ENCODE measurements around the gene WIPF3.
"Not testable (repeated sequence)": the region's sequence is repeated elsewhere in the genome, so short reads cannot be mapped to it uniquely, and the experiment has no call there.

WIPF3 gene

DNA sequence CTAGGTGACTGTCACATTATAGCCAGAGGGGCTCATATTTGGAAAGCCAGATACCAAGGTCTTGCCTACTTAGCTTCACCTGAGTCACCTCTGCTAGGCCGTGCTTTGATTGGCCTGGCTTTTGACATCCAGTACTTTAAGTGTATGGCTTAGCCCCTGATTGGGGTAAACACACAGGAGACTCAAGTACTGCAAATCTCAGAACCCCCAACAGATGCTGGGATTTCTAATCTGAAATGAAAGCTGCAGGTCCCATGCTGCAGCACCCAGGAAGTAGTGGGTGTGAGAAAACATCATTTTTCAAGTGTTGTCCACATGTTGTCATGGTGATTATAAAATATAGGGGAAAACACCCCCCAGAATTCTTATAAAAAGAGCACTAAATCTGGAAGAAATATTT, 76.2 kb downstream of the WIPF3 start:
- DNase-seq: no peak

DNA sequence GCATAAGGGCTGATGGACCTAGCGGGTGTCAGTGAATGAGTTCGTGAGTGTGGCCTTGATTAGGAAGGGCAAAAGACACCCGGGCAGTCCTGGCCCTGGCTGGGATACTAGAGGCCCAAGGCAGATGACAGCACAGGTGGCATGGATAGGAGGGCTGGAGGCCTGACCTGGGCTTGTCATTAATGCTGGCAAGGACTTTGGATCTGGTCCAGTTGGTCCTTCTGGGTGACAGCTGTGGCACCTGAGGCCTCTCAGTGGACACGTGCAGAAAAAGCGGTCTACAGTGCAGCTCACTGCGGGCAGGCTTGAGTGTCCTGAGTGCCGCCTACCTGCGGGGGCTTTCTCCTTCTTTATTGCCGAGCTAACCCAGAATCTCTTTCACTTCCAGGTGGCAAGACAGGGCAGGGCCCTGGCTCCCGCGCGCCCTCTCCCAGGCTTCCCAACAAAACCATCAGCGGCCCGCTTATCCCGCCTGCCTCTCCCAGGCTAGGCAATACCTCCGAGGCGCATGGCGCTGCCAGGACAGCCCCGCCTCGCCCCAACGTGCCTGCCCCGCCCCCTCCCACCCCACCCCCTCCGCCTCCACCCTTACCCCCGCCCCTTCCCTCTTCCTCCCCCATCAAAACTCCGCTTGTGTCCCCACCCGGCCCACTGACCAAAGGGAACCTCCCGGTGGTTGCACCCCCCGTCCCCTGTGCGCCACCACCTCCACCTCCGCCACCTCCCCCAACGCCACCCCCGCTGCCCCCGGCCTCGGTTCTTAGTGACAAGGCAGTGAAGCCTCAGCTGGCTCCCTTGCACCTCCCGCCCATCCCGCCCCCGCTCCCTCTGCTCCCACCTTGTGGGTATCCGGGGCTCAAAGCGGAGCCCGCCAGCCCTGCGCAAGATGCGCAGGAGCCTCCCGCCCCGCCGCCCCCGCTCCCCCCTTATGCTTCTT, 77.4 kb downstream of the WIPF3 start:
- DNase-seq: no peak

DNA sequence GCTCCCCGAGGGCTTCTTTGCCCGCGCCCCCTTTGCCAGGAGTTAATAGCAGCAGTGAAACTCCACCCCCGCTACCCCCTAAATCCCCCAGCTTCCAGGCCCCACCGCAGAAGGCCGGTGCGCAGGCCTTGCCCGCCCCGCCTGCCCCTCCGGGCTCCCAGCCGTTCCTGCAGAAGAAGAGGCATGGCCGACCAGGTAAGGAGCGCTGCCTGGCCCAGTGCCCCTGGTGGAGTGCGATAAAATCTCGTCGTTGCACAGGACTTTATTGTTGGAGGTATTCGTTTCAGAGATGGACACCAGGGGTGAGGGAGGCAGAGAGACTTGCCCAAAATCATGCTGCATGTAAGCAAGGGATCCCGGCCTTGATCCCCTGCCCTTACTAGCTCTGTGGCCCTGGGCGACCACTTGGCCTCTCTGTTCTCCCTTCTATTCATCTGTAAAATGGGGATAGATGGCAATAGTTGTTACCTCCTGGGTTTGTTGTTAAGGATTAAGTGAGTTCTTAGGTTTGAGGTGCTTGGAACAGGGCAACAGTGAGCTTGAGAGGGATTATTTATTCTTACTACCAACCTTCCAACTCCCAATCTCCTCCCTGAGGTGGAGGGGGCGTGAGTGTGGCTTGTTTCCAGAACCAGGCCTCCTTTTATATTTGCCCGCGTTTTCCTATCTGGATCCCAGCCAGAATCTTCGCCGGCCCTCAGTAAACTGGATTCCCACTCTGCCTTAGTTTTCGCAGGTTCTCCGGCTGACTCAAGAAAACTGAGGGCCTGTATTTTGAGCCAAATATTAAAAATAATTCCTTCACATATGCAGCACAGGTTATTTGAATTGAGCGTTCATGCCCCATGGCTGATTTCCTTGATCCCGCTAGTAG, 78.3 kb downstream of the WIPF3 start:
- no peak for DNase-seq

DNA sequence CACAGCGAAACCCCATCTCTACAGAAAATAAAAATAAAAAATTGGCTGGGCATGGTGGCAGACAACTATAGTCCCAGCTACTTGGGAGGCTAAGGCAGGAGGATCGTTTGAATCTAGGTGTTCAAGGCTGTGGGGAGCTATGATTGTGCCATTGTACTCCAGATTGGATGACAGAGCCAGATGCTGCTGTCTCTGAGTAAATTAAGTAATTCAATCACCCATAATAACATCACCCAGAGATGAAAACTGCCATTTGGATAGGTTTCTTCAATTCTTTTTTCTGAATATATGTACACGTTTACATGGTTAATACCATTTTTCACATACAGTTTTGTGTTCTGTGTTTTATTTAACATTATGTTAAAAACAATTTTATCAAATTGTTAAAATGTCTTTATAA, 79.3 kb downstream of the WIPF3 start:
- DNase-seq: no peak

DNA sequence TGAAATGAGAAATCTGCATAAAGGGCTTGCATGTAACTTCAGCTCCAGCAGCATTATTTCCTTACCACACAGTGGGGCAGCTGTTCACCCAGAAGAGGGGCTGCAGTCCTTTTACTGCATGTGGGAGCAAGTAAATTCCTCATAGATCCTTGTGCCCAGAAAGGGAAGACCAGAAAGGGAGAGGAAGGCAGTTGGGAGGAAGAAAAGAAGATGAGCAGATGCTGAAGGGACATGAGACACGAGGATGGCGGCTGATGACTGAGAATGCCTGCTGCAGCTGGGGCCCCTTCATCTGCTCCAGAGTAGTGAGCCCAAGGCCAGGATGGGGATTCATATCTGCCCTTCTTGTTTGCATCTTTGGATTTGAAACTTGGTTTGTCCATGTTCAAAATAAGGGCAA, 80.5 kb downstream of the WIPF3 start:
- no peak for DNase-seq

DNA sequence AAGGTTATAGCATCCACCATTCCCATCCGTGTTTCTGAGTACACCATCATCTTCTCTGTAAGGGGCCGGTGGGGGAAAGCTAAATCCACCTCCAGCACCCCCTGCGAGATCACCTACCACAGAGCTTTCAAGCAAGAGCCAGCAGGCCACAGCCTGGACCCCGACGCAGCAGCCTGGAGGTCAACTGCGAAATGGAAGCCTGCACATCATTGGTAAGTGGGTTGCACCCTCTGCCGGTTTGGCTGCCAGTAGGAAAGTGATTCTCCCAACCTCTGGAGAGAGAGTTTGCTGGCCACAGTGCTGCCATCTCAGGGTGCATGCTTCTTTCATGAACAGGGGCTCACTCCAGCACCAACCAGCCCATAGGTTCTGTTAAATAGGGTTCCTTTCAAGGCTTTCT, 81.7 kb downstream of the WIPF3 start:
- DNase-seq: no peak

DNA sequence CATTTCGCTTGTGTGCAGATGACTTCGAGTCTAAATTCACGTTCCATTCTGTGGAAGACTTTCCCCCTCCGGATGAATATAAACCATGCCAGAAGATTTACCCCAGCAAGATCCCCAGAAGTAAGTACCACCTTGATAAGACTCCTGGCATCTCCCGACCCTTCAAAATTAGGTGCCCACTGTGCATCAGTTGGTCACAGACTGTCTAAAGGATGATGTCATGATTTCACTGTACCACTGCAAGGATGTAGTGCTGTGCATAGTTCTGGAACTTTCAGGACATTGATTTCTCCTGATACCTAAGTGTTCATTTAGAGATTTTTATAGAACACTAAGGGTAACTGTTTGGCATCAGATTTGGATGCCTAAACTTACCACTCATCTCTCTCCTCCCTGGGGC, 83.0 kb downstream of the WIPF3 start:
- DNase-seq: no peak

DNA sequence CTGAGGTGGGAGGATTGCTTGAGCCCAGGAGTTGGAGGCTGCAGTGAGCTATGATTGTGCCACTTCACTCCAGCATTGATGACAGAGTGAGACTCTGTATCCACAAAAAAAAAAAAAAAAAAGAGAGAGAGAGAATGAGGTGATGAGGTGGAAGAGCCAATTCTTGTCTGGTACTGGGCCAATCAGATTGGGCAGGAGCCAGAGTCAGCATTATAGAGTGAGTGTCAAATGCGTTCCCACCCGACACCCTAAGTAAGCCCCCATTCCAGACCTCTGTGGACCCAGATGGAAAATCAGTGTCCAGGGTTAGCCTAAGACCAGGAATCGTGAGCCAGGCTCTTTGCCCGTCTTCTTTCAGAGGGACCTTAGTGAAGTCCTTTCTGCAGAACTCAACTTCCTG, 83.9 kb downstream of the WIPF3 start:
- DNase-seq: no peak

DNA sequence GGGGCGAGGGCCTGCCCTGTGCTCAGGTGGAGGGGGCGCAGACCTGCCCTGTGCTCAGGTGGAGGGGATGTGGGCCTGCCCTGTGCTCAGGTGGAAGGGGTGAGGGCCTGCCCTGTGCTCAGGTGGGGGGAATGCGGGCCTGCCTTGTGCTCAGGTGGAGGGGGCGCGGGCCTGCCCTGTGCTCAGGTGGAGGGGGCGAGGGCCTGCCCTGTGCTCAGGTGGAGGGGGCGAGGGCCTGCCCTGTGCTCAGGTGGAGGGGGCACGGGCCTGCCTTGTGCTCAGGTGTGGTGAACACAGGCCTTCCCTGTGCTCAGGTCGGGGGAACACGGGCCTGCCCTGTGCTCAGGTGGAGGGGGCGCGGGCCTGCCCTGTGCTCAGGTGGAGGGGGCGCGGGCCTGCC, 84.5 kb downstream of the WIPF3 start:
- not testable (repeated sequence) for DNase-seq

DNA sequence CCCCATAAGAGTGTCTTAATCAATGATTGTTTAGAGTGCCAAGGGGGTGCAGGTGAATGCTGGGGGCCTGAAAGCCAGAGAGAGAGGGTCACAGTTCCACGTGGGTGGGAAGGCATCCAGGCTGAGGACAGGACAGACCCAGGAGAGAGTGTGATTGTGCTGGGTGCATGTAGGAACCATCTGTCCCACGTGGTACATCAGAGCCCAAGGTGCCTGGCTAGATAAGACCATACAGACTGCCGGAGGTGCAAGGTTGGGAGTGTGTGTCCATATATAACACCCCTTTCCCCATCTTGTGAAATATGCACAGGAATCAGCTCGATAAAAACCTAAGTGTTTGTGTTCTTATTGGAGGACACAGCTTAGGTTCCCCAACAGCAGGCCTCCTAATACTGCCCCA, 85.5 kb downstream of the WIPF3 start:
- no peak for DNase-seq

DNA sequence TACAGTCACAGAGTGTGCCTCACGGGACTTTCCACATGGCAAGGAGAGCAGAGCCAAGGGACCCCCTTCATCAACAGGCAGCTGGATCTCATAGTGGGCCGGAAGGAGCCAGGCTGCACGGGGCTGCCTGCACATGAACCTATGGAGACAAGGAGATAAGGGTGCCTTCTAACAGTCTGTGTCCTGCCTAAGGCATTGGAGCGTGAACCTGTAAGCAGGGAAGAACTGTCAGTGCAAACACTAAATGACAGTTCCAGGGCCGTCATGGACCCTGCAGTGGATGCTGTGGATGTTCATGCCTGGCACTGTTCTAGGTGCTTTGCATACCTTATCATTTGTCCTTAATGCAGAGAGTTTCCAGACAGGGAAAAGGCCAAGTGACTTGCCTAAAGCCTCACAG, 85.9 kb downstream of the WIPF3 start:
- no peak for DNase-seq

DNA sequence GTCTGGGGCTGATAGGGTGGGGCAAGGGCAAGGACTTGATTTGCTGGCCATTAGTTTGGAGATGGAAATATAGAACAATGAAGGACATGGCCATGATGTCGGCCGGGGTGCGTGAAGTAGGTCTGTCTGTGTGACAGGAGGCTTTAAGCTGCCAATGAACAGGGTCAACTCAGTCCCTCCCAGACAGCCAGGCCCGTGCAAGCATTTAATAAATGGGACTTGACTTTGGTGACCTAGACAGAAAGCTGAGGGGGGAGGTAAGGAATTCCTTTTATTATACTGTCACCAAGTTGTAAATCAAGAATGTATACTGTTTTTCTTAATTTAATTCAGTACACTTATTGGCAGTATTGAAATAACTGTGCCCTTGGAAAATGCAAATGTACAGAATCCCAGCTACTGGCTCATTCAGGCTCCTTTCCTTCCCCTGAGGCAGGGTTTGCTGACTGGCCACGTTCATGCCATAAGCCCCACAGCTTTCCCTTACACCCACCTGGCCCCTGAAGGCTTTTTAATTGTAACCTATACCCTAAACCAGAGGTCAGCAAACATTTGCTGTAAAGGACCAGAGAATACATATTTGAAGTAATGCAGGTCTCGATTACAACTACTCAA, 87.2 kb downstream of the WIPF3 start:
- no peak for DNase-seq

DNA sequence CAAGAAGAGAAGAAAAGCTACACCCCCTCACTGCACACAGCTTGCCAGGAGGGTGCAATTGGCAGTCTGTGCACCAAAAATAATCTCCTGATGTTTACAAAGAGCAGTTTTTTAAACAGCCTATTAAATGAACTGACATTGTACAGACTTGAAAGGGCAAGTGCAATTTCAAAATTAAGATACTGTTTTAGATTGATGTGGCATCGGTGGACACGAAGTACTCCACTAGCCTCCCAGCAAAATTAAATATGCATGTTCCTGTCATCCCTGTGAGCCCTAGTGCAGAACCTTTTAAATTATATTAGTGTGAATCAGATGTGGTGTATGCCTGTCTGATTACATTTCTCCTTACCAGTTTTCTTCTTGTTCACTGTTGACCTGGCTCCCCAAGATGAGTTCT, 87.9 kb downstream of the WIPF3 start:
- DNase-seq: no peak

DNA sequence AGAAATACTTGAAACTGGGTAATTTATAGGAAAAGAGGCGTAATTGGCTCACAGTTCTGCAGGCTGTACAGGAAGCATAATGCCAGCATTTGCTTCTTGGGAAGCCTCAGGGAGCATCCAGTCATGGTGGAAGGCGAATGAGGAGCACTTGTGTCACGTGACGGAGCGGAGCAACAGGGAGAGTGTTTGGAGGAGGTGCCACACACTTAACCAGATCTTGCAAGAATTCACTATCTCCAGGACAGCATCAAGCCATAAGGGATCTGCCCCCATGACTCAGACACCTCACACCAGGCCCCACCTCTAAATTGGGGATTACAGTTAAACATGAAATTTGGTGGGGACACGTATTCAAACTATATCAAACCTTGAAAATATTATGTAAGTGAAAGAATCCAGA, 89.3 kb downstream of the WIPF3 start:
- no peak for DNase-seq

DNA sequence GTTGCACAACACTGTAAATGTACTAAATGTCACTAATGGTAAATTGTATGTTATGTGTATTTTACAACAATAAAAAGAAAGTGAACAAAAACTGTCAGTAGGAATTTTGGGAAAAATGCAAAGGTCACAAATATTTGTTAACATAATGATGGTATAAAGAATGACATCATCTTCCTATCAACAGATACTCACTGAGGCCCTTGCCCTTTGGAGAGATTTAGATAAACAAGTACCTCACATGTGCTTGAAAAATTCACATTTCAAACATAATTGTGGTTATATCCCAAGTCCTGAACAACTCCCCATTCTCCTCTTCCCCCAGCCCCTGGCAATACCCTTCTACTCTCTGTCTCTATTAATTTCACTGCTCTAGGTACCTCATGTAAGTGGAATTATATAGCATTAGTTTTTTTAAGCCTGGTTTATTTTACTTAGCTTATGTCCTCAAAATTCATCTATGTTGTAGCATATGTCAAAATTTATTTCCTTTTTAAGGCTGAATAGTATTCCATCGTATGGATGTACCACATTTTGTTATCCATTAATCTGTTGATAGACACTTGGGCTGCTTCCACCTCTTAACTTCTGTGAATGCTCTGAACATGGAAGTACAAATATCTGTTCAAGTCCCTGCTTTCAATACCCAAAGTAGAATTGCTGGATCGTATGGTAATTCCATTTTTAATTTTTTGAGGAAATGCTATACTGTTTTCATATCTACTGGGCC, 90.5 kb downstream of the WIPF3 start:
- no peak for DNase-seq

DNA sequence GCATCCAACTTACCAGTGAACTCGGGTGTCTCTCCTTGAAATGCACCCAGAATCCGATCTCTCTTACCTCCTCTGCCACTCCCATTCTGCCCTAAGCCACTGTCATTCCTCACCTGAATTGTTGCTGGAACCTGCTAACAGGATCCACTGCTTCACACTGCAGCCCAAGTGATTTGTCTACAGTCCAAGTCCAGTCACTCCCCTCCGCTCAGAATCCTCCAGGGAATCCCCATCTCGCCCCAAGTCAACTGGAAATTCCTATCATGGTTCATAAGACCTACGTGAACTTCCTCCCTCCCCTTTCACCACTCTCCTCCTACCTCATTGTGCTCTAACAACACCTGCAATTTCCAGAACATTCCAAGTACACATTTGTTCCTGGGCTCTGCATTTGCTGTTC, 92.0 kb downstream of the WIPF3 start:
- DNase-seq: no peak

DNA sequence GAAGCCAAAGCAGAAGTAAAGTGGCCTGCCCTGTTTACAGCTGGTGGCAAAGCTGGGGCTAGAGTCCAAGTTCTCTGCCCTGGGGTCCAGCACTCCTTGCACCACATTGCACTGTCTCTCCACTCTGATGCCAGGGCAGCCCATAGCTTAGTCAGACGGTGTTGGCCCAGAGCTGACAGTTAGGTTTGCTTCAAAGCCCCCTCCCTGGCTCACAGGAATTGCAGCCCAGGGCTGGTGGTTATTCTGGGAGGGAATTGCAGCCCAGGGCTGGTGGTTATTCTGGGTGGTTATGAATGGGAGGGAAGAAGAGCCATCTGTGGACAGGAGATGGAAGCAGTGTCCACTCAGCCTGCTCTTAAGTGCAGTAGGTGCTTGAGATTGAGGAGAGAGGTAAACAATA, 94.4 kb downstream of the WIPF3 start:
- DNase-seq: no peak

DNA sequence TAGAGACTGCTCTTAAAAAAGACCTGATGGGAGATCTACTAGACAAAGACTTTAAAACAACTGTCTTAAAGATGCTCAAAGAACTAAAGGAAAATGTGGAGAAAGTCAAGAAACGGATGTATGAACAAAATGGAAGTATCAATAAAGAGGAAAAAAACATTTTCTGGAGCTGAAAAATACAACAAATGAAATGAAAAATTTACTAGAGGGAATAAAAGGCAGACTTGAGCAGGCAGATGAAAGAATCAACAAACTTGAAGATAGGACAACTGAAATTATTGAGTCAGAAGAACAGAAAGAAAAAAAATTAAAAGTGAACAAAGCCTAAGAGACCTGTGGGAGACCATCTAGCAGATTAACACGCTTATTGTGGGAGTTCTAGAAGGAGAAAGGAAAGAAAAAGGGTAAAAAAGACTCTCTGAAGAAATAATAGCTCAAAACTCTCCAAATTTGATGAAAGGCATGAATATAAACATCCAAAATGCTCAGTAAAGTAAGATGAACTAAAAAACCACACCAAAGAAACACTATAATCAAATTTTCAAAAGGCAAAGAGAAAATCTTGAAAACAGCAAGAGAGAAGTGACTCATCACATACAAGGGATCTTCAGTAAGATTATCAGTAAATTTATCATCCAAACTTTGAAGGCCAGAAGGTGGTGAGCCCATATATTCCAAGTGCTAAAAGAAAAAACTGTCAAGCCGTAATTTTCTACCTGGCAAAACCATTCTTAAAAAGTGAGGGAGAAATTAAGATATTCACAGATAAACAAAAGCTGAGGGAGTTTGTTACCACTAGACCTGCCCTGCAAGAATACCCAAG, 100.1 kb downstream of the WIPF3 start:
- no peak for DNase-seq

DNA sequence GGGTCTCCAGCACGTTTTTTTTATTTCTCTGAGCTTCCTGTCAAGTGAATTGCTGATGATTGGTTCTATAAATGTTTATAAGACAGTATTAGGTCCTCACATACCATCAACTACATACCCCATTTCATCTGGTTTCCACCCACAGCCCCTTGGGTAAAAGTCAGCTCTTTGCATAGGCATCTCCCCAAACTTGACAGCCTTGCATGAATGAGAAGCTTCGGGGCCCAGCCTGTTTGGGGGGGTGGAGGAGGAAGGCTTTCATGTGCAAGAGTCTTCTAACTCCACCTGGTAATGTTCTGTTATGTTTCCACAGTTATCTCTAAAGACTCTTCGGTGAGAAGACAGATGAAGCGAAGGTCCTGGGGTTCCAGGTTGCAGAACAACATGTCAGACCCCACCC, 107.9 kb downstream of the WIPF3 start:
- DNase-seq: no peak

DNA sequence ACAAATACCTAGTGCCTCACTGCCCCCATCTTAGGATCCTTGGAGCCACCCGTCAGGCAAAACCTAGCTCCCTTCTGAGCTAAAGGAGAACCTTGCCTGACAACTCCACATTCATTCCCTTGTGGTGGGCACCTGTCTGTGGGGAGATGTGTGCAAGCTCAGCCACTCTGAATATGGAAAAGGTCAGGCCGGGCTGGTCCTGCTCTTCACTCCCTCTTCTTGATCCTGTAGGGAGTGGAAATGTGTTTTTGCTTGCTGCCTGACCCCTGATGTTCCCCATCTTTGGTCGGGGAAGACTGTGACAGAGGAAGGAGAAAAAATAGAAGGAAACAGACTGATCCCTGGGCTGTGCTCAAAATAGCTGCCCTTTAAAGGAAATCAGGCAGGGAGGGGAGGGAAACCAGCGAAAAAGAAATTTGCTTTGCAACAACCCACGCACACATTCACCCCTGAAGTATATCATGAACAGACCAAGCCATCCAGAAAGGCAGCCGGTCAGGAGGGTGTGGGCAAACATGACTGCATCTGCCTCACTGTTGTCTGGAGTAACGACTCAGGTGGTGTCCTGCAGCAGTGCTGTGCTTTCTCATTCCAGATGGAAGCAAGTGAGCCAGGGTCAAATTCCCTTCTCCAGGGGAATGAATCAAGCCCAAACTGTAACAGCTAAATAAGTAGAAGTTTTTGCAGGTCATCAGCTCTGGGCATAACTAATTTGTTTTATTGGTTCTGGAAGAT, 109.3 kb downstream of the WIPF3 start:
- no peak for DNase-seq

DNA sequence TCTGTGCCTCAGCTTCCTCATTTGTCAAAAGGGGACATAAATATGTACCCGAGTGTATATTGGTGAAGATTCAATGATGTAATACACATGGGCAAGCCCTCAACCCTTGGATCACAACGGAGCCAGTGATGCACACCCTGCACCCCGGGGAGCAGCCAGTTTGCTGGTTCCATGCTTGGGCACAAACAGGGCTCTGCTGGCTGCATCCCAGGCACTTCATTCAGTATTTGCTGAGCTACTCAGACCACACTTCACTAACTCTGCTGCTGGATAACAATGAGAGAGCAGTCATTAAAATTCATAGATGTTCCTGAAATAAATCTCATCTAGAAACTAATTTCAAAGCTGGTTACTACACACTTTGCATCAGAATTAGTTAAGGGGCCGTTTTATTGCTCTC, 111.3 kb downstream of the WIPF3 start:
- no peak for DNase-seq

All from T-helper 9 cell (primary cell).